Sigmoid colon (tissue), 4 donors: ENCODE measurements around the gene COPA.

ENCODE experiments used
- EP300 ChIP-seq, 4 donors: sonication (generic); formaldehyde crosslinking; IDR thresholded peaks; one replicate each; pipeline ENCODE4 v1.6.1; 2017; ENCODE audit warnings: antibody characterized with exemption in 4 of 4
- POLR2A ChIP-seq, 2 donors: fragments of 450-650 bp; IDR thresholded peaks; one replicate each; pipeline ENCODE4 v1.6.1; 2016; ENCODE audit warnings: antibody characterized with exemption in 2 of 2, mild to moderate bottlenecking in 2 of 2, moderate library complexity in 2 of 2
- POLR2AphosphoS5 ChIP-seq, 4 donors: sonication (generic); formaldehyde crosslinking; IDR thresholded peaks; one replicate each; pipeline ENCODE4 v1.6.1; 2017; ENCODE audit warnings: antibody characterized with exemption in 4 of 4
- TF ChIP-seq, protein P1 (sequence below), 4 experiments: fragments of 450-650 bp in 3 of 4; fragments of 200-600 bp in 1 of 4; IDR thresholded peaks; one replicate each; pipeline ENCODE4 v1.5.1; 2016 to 2019; ENCODE audit warnings: antibody characterized with exemption in 4 of 4, mild to moderate bottlenecking in 3 of 4, moderate library complexity in 2 of 4

DNA sequence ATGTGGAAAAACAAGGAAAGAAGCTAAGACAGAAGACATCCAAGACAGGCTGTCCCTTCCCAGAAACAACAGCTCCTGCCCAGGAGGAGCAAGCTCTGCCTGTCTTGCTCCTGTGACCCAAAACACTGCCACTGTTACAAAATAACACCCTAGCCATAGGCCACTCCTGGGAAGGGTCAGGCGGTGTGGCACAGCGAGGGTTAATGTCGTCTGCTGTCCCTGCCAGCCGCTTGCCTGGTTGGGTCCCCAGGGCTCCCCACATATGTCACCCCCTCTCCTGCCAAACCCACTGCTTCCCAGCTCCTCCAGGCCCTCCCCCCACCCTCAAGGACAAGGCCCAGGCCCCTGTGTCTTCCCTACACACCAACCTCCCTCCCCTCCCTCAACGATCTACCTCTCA is 20.0 kb upstream of the COPA start:
- TF ChIP-seq, protein P1, sequence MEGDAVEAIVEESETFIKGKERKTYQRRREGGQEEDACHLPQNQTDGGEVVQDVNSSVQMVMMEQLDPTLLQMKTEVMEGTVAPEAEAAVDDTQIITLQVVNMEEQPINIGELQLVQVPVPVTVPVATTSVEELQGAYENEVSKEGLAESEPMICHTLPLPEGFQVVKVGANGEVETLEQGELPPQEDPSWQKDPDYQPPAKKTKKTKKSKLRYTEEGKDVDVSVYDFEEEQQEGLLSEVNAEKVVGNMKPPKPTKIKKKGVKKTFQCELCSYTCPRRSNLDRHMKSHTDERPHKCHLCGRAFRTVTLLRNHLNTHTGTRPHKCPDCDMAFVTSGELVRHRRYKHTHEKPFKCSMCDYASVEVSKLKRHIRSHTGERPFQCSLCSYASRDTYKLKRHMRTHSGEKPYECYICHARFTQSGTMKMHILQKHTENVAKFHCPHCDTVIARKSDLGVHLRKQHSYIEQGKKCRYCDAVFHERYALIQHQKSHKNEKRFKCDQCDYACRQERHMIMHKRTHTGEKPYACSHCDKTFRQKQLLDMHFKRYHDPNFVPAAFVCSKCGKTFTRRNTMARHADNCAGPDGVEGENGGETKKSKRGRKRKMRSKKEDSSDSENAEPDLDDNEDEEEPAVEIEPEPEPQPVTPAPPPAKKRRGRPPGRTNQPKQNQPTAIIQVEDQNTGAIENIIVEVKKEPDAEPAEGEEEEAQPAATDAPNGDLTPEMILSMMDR (IDR thresholded peaks at IDR 0.05) = no peak
- no peak for TF ChIP-seq POLR2AphosphoS5 (IDR thresholded peaks at IDR 0.05)
- no peak for TF ChIP-seq POLR2A (IDR thresholded peaks at IDR 0.05)
- TF ChIP-seq EP300 (IDR thresholded peaks at IDR 0.05) = no peak
